AG10803 (cell line): ENCODE data around the gene TREML4.

Experiments
- DNase-seq: peaks from one replicate; pipeline ENCODE4 v3.0.0; 2010; ENCODE audit warnings: low read depth
- H3K4me3 ChIP-seq: 2 replicates; pipeline ENCODE4 v1.5.1; 2011; ENCODE audit warnings: mild to moderate bottlenecking, low read length, control low read depth
- TF ChIP-seq, protein P1 (sequence below): conservative IDR thresholded peaks from 2 replicates; pipeline ENCODE4 v1.5.1; 2011; ENCODE audit warnings: mild to moderate bottlenecking, low read length, control low read depth, inconsistent platforms

The TREML4 gene

DNA sequence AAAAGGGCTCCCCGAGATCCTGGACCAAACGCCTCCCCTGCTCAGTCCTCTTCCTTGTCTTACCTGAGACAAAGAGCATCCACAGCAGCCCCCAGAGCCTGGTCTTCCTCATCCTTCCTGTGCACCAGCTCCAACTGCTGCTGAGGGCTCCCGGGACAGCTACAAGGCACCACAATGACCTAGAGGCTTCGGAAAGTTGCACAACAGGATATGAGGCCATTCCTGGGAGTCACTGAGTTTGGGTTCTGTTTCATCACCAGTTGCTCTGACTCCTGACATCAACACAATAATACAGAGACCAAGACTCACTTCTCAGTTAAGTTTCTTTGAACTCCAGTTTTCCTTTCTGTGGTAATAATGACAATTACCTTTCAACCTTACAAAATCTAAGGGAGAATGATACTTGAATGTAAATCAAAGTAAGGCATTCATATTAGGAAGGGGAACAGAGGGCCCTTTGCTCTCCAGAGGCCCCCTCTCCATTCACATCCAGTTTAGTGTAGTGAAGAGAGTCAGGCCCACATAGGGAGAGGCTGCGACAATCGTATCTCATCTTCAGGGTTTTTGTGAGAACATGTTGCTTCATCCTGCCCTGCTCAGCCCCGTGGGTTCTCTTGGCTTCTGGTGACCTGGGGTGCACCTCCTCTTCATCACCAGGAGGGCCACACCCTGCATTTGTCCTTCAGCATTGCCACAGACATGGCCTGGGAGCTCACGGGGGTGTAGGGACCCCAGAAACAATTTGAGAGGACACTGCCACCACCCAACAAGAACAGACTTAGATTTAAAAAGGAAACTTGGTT lies 58.6 kb downstream of the TREML4 start, which contains the start of gene TREM1:
TREM1 (minus strand) TSS at position 139 of the 803 bp plus-strand sequence; CDS start at position 112, 27 bp downstream.
- no peak within 1 kb of the TSS for H3K4me3 ChIP-seq
- TF ChIP-seq, protein P1, sequence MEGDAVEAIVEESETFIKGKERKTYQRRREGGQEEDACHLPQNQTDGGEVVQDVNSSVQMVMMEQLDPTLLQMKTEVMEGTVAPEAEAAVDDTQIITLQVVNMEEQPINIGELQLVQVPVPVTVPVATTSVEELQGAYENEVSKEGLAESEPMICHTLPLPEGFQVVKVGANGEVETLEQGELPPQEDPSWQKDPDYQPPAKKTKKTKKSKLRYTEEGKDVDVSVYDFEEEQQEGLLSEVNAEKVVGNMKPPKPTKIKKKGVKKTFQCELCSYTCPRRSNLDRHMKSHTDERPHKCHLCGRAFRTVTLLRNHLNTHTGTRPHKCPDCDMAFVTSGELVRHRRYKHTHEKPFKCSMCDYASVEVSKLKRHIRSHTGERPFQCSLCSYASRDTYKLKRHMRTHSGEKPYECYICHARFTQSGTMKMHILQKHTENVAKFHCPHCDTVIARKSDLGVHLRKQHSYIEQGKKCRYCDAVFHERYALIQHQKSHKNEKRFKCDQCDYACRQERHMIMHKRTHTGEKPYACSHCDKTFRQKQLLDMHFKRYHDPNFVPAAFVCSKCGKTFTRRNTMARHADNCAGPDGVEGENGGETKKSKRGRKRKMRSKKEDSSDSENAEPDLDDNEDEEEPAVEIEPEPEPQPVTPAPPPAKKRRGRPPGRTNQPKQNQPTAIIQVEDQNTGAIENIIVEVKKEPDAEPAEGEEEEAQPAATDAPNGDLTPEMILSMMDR = no peak
- peak; percentile 70 for DNase-seq

DNA sequence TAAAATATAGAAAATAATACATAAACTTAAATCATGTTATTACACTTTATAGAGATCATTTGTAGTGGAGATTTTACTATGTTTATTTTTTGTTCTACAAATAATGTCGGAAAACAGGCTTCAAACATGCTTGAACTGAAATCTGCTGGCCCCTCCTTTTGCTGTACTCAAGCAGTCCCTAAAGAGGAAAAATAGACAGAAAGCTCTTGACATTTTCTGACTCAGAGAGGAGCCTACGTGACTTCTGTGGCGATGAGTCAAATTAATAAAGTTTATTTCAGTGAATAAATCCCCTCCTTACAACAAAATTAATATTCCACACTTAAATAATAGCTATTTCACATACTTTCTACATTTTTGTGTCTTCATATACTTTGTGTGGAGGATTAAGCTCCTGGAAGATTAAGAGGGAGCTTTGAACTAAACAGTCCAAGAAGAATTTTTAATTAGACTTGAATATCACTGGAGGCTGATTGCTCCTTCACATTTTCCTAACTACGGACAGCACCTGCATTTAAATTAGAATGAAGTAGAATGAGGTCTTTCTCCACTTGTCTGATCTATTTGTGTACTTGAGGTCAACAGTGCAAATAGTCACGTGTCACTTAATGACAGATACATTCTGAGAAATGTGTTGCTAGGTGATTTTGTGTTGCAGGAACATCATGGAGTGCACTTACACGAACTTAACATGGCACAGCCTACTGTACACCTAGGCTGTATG lies 60.0 kb downstream of the TREML4 start:
- DNase-seq = no peak
- no peak overlapping the region for H3K4me3 ChIP-seq
- TF ChIP-seq, protein P1 = no peak
